Liver (tissue), 3 donors: ENCODE results near the gene CPA5.
A peak's percentile ranks its signal among the peaks of the same experiment; 100 is the strongest.

ENCODE experiments used
- ATF3 ChIP-seq: IDR thresholded peaks from 2 replicates; pipeline ENCODE4 v1.6.1; 2016; ENCODE audit warnings: antibody characterized with exemption
- CTCF ChIP-seq: fragments of 150-350 bp; IDR thresholded peaks from 2 replicates; pipeline ENCODE4 v1.5.1; 2017; ENCODE audit warnings: improper control_type of control experiment, low read depth, low read length; ENCODE audit not compliant: missing input control
- NR2F2 ChIP-seq: IDR thresholded peaks from 2 replicates; pipeline ENCODE4 v1.6.1; 2016; ENCODE audit warnings: antibody characterized with exemption
- YY1 ChIP-seq: IDR thresholded peaks from 2 replicates; pipeline ENCODE4 v1.6.1; 2016; ENCODE audit warnings: antibody characterized with exemption, mild to moderate bottlenecking
- donor health status: healthy.
- donor health status: healthy.

GRCh38 chr7:130314305-130314704 is 30.3 kb upstream of the CPA5 start:
- peak; percentile 90 for TF ChIP-seq NR2F2
- TF ChIP-seq CTCF = no peak
- no peak for TF ChIP-seq ATF3
- TF ChIP-seq YY1 = no peak
